Natural killer cell treated with Interleukin-12 subunit alpha and Interleukin-12 subunit beta and Interleukin-15 and Interleukin-18, amount 100 ng/mL, for 72 hours (primary cell): ENCODE results near the gene CDKN3. TPM values are rescaled to one million over a fixed set of nuclear protein-coding genes. Genes with fewer than 3 reads are reported as not detected.
"Not testable (repeated sequence)": the region's sequence is repeated elsewhere in the genome, so short reads cannot be mapped to it uniquely, and the experiment has no call there.

Experiments used
- ATAC-seq, 2 donors: fragments of 150-1000 bp; cut with Tn5 transposase in 1 of 2; sonication (Bioruptor Pico), chemical (Tn5 transposase) in 1 of 2; 2 replicates each; pipeline ENCODE4 v1.10.0; 2021
- DNase-seq: peaks from one replicate; pipeline ENCODE4 v3.0.0; 2022; ENCODE audit warnings: low spot score
- H3K27ac Mint-ChIP-seq, 2 donors: 1 replicate in 1 of 2; 2 replicates in 1 of 2; pipeline ENCODE4 v1.8.0; 2022; ENCODE audit warnings: mixed read lengths in 2 of 2, mild to moderate bottlenecking in 1 of 2, moderate library complexity in 1 of 2
- H3K27me3 Mint-ChIP-seq, 2 donors: 1 replicate in 1 of 2; 2 replicates in 1 of 2; pipeline ENCODE4 v1.8.0; 2022; ENCODE audit warnings: mixed read lengths in 2 of 2
- H3K36me3 Mint-ChIP-seq: one replicate; pipeline ENCODE4 v1.8.0; 2022; ENCODE audit warnings: mixed read lengths
- H3K4me1 Mint-ChIP-seq, 2 donors: 1 replicate in 1 of 2; 2 replicates in 1 of 2; pipeline ENCODE4 v1.8.0; 2022; ENCODE audit warnings: low read depth in 2 of 2, mixed read lengths in 2 of 2, mild to moderate bottlenecking in 1 of 2
- H3K4me3 Mint-ChIP-seq: one replicate; pipeline ENCODE4 v1.8.0; 2022; ENCODE audit warnings: mixed read lengths
- H3K9me3 Mint-ChIP-seq: 2 replicates; pipeline ENCODE4 v1.8.0; 2022; ENCODE audit warnings: mixed read lengths
- total RNA-seq, 2 donors: library from RNA; stranded (reverse); gene quantifications; one replicate each; pipeline ENCODE4 v1.2.3, GENCODE V29; 2022

Gene CDKN3
- total RNA-seq, 2 donors from 2014 or later: 31.1 to 38.4 TPM

- Mint-ChIP-seq H3K4me1 (peaks cover 28 to 29% of the 10 kb centered on the region in 2 donors), H3K27me3 (peaks cover 11 to 14% of the 10 kb centered on the region in 2 donors)
- not testable (repeated sequence) for H3K27ac Mint-ChIP-seq, H3K4me3 Mint-ChIP-seq, H3K36me3 Mint-ChIP-seq, H3K9me3 Mint-ChIP-seq, ATAC-seq, DNase-seq
Observed at GRCh38 chr14:54442961-54443360, 46.2 kb downstream of the CDKN3 start.

- no peaks in the 10 kb centered on the region for H3K9me3 Mint-ChIP-seq
- DNase-seq (no peak), ATAC-seq (no peak)
- H3K27me3 Mint-ChIP-seq: peaks cover 19 to 21% of the 10 kb centered on the region in 2 donors
- H3K27ac Mint-ChIP-seq: no peak overlapping the region
- H3K4me3 Mint-ChIP-seq: no peak overlapping the region
- H3K36me3 Mint-ChIP-seq: no peaks in the 10 kb centered on the region
- H3K4me1 Mint-ChIP-seq: peaks cover 24% of the 10 kb centered on the region in 2 donors
Observed at GRCh38 chr14:54443981-54444380, 47.2 kb downstream of the CDKN3 start.

- peaks cover 22 to 26% of the 10 kb centered on the region in 2 donors for H3K27me3 Mint-ChIP-seq
- peaks cover 17 to 19% of the 10 kb centered on the region in 2 donors for H3K4me1 Mint-ChIP-seq
- H3K27ac Mint-ChIP-seq: no peak overlapping the region
- ATAC-seq (no peak), DNase-seq (no peak)
- no peaks in the 10 kb centered on the region for H3K36me3 Mint-ChIP-seq
- H3K9me3 Mint-ChIP-seq: no peaks in the 10 kb centered on the region
- H3K4me3 Mint-ChIP-seq: no peak overlapping the region
Observed at GRCh38 chr14:54444681-54445080, 47.9 kb downstream of the CDKN3 start.

- no peak overlapping the region for H3K4me3 Mint-ChIP-seq
- H3K9me3 Mint-ChIP-seq: no peaks in the 10 kb centered on the region
- ATAC-seq (no peak), DNase-seq (no peak)
- peaks cover 22 to 26% of the 10 kb centered on the region in 2 donors for H3K27me3 Mint-ChIP-seq
- H3K36me3 Mint-ChIP-seq: no peaks in the 10 kb centered on the region
- no peak overlapping the region for H3K27ac Mint-ChIP-seq
- peaks cover 8 to 10% of the 10 kb centered on the region in 2 donors for H3K4me1 Mint-ChIP-seq
Observed at GRCh38 chr14:54446161-54446693, 49.4 kb downstream of the CDKN3 start.

- H3K4me3 Mint-ChIP-seq: no peak overlapping the region
- H3K9me3 Mint-ChIP-seq: no peaks in the 10 kb centered on the region
- ATAC-seq: peak; percentile 81 to 87
- H3K27ac Mint-ChIP-seq: no peak overlapping the region
- H3K36me3 Mint-ChIP-seq: no peaks in the 10 kb centered on the region
- H3K4me1 Mint-ChIP-seq: peaks cover 0 to under 1% of the 10 kb centered on the region in 2 donors
- DNase-seq: no peak
- H3K27me3 Mint-ChIP-seq: peaks cover 20 to 26% of the 10 kb centered on the region in 2 donors
Observed at GRCh38 chr14:54447231-54447692, 50.5 kb downstream of the CDKN3 start.

- no peak for ATAC-seq
- H3K27ac Mint-ChIP-seq: no peak overlapping the region
- DNase-seq: no peak
Observed at GRCh38 chr14:54450535-54450934, 53.7 kb downstream of the CDKN3 start.

GRCh38 chr14:54451121-54451601, 54.4 kb downstream of the CDKN3 start:
- H3K4me3 Mint-ChIP-seq: no peak overlapping the region
- no peak for ATAC-seq
- H3K4me1 Mint-ChIP-seq: no peaks in the 10 kb centered on the region
- no peaks in the 10 kb centered on the region for H3K9me3 Mint-ChIP-seq
- peaks cover 13 to 20% of the 10 kb centered on the region in 2 donors for H3K27me3 Mint-ChIP-seq
- no peaks in the 10 kb centered on the region for H3K36me3 Mint-ChIP-seq
- H3K27ac Mint-ChIP-seq: no peak overlapping the region
- DNase-seq: no peak

More at GRCh38 chr14:54450535-54450934, 53.7 kb downstream of the CDKN3 start:
- H3K36me3 Mint-ChIP-seq: no peaks in the 10 kb centered on the region
- no peaks in the 10 kb centered on the region for H3K9me3 Mint-ChIP-seq
- H3K27me3 Mint-ChIP-seq: peaks cover 15 to 26% of the 10 kb centered on the region in 2 donors
- H3K4me3 Mint-ChIP-seq: no peak overlapping the region
- no peaks in the 10 kb centered on the region for H3K4me1 Mint-ChIP-seq

GRCh38 chr14:54451961-54452360, 55.2 kb downstream of the CDKN3 start:
- no peak overlapping the region for H3K4me3 Mint-ChIP-seq
- no peaks in the 10 kb centered on the region for H3K36me3 Mint-ChIP-seq
- DNase-seq (no peak), ATAC-seq (no peak)
- no peaks in the 10 kb centered on the region for H3K4me1 Mint-ChIP-seq
- no peak overlapping the region for H3K27ac Mint-ChIP-seq
- H3K27me3 Mint-ChIP-seq: peaks cover 10 to 18% of the 10 kb centered on the region in 2 donors
- no peaks in the 10 kb centered on the region for H3K9me3 Mint-ChIP-seq

- Mint-ChIP-seq H3K27me3 (peaks cover 6 to 12% of the 10 kb centered on the region in 2 donors), H3K4me3 (no peak overlapping the region), H3K27ac (no peak overlapping the region), H3K36me3 (no peaks in the 10 kb centered on the region), H3K9me3 (no peaks in the 10 kb centered on the region), H3K4me1 (no peaks in the 10 kb centered on the region)
- ATAC-seq: no peak
- no peak for DNase-seq
Observed at GRCh38 chr14:54453252-54453651, 56.4 kb downstream of the CDKN3 start.

GRCh38 chr14:54453990-54454389, 57.2 kb downstream of the CDKN3 start:
- H3K9me3 Mint-ChIP-seq, H3K36me3 Mint-ChIP-seq, H3K4me1 Mint-ChIP-seq, H3K4me3 Mint-ChIP-seq, ATAC-seq, H3K27me3 Mint-ChIP-seq, DNase-seq, H3K27ac Mint-ChIP-seq: not testable (repeated sequence)

- DNase-seq: no peak
- no peak for ATAC-seq
- H3K36me3 Mint-ChIP-seq: no peaks in the 10 kb centered on the region
- no peak overlapping the region for H3K4me3 Mint-ChIP-seq
- no peaks in the 10 kb centered on the region for H3K4me1 Mint-ChIP-seq
- no peaks in the 10 kb centered on the region for H3K9me3 Mint-ChIP-seq
- H3K27ac Mint-ChIP-seq: no peak overlapping the region
- no peaks in the 10 kb centered on the region for H3K27me3 Mint-ChIP-seq
Observed at GRCh38 chr14:54455363-54455762, 58.6 kb downstream of the CDKN3 start.

- not testable (repeated sequence) for H3K27me3 Mint-ChIP-seq, H3K9me3 Mint-ChIP-seq
Observed at GRCh38 chr14:54456820-54457608, 60.2 kb downstream of the CDKN3 start.

GRCh38 chr14:54457609-54457996, 60.8 kb downstream of the CDKN3 start:
- Mint-ChIP-seq H3K4me3 (no peak overlapping the region), H3K27me3 (peaks cover 0 to 2% of the 10 kb centered on the region in 2 donors), H3K9me3 (no peaks in the 10 kb centered on the region), H3K36me3 (no peaks in the 10 kb centered on the region), H3K27ac (no peak overlapping the region), H3K4me1 (no peaks in the 10 kb centered on the region)
- no peak for ATAC-seq
- DNase-seq: no peak

More at GRCh38 chr14:54456820-54457608, 60.2 kb downstream of the CDKN3 start:
- not testable (repeated sequence) for H3K36me3 Mint-ChIP-seq, H3K4me3 Mint-ChIP-seq, H3K4me1 Mint-ChIP-seq, DNase-seq, H3K27ac Mint-ChIP-seq, ATAC-seq

- not testable (repeated sequence) for H3K27me3 Mint-ChIP-seq, H3K27ac Mint-ChIP-seq, H3K4me1 Mint-ChIP-seq, ATAC-seq, H3K36me3 Mint-ChIP-seq, DNase-seq, H3K4me3 Mint-ChIP-seq, H3K9me3 Mint-ChIP-seq
Observed at GRCh38 chr14:54458536-54458935, 61.7 kb downstream of the CDKN3 start.
